ENCODE results near the gene KDM4D. TPM values are rescaled to one million over a fixed set of nuclear protein-coding genes. Genes with fewer than 3 reads are reported as not detected.

KDM4D gene
- total RNA-seq: 1.5 and 2.7 TPM in 2 replicates

- Histone ChIP-seq H3K4me3 (ENCODE audit: low read depth, low read length) (peak within 1 kb of the TSS; percentile 99), H3K36me3 (ENCODE audit: control insufficient read depth, insufficient read depth, low read length) (peaks cover 4% of the 10 kb centered on the region), H3K27me3 (ENCODE audit: control insufficient read depth, insufficient read depth, low read length) (no peaks in the 10 kb centered on the region)
- DNase-seq (ENCODE audit: low read depth): peak; percentile 71
- TF ChIP-seq, protein P1, sequence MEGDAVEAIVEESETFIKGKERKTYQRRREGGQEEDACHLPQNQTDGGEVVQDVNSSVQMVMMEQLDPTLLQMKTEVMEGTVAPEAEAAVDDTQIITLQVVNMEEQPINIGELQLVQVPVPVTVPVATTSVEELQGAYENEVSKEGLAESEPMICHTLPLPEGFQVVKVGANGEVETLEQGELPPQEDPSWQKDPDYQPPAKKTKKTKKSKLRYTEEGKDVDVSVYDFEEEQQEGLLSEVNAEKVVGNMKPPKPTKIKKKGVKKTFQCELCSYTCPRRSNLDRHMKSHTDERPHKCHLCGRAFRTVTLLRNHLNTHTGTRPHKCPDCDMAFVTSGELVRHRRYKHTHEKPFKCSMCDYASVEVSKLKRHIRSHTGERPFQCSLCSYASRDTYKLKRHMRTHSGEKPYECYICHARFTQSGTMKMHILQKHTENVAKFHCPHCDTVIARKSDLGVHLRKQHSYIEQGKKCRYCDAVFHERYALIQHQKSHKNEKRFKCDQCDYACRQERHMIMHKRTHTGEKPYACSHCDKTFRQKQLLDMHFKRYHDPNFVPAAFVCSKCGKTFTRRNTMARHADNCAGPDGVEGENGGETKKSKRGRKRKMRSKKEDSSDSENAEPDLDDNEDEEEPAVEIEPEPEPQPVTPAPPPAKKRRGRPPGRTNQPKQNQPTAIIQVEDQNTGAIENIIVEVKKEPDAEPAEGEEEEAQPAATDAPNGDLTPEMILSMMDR (IDR thresholded peaks at IDR 0.05; ENCODE audit: insufficient read depth, low read length, poor library complexity, severe bottlenecking): no peak
Measured at GRCh38 chr11:94973099-94973968, at the start of gene KDM4D, which contains the start of gene CWC15. TSS of gene KDM4D (plus strand) at chr11:94973709. CDS start at chr11:94997373, 23,664 bp downstream. TSS of gene CWC15 (minus strand) at chr11:94973556. CDS start at chr11:94972185, 1,371 bp downstream.

DNA sequence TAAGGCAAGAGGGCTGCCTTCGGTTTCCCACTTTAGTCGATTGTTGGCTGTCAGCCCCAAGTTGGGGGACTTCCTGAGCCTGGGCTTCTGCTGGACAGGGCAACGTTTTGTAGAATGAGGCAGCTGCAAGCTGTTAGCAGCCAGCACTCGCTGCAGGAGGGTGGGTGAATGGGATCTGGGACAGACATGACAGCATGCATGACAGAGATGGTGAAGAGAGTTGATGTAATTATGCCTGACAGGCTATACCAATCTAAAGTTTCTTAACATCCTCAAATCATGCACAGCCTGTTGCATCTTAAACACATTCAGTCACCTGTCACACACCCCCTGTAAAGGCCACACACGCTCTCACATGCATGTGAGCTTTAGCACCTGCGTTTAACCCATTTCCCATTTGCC, 49.3 kb upstream of the KDM4D start:
- DNase-seq (ENCODE audit: low read depth): no peak
- no peaks in the 10 kb centered on the region for H3K27me3 ChIP-seq (ENCODE audit: control insufficient read depth, insufficient read depth, low read length)
- H3K4me3 ChIP-seq (ENCODE audit: low read depth, low read length): no peak overlapping the region
- TF ChIP-seq, protein P1 (IDR thresholded peaks at IDR 0.05; ENCODE audit: insufficient read depth, low read length, poor library complexity, severe bottlenecking): no peak
- no peaks in the 10 kb centered on the region for H3K36me3 ChIP-seq (ENCODE audit: control insufficient read depth, insufficient read depth, low read length)

DNA sequence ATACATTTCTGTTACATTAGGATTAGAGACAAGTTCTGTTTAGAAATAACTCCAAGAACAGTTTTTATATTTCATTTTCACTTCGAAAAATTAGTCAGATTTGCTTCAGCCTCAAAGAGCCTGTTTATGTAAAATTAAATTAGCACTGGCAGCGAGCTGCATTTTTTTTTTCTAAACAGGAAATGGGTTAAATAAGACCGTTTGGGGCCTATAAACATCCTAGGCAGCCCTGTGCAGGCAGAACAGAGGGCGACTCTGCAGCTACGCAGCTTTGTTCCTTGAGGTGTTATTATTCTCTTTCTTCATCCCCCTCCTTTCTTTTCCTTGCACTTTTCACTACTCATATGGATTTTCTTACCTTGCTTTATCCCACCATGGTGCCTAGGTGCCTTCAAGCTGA, 48.9 kb upstream of the KDM4D start:
- H3K4me3 ChIP-seq (ENCODE audit: low read depth, low read length): no peak overlapping the region
- TF ChIP-seq, protein P1 (IDR thresholded peaks at IDR 0.05; ENCODE audit: insufficient read depth, low read length, poor library complexity, severe bottlenecking): no peak
- no peaks in the 10 kb centered on the region for H3K36me3 ChIP-seq (ENCODE audit: control insufficient read depth, insufficient read depth, low read length)
- no peaks in the 10 kb centered on the region for H3K27me3 ChIP-seq (ENCODE audit: control insufficient read depth, insufficient read depth, low read length)
- no peak for DNase-seq (ENCODE audit: low read depth)

- TF ChIP-seq, protein P1 (IDR thresholded peaks at IDR 0.05; ENCODE audit: insufficient read depth, low read length, poor library complexity, severe bottlenecking): no peak
- Histone ChIP-seq H3K36me3 (ENCODE audit: control insufficient read depth, insufficient read depth, low read length) (no peaks in the 10 kb centered on the region), H3K27me3 (ENCODE audit: control insufficient read depth, insufficient read depth, low read length) (no peaks in the 10 kb centered on the region), H3K4me3 (ENCODE audit: low read depth, low read length) (no peak overlapping the region)
- DNase-seq (ENCODE audit: low read depth): no peak
Measured at GRCh38 chr11:94925422-94926270, 47.9 kb upstream of the KDM4D start.

- DNase-seq (ENCODE audit: low read depth): no peak
- Histone ChIP-seq H3K27me3 (ENCODE audit: control insufficient read depth, insufficient read depth, low read length) (no peaks in the 10 kb centered on the region), H3K36me3 (ENCODE audit: control insufficient read depth, insufficient read depth, low read length) (no peaks in the 10 kb centered on the region), H3K4me3 (ENCODE audit: low read depth, low read length) (no peak overlapping the region)
- TF ChIP-seq, protein P1 (IDR thresholded peaks at IDR 0.05; ENCODE audit: insufficient read depth, low read length, poor library complexity, severe bottlenecking): no peak
Measured at GRCh38 chr11:94926271-94926625, 47.3 kb upstream of the KDM4D start.

Measured in kidney epithelial cell (primary cell).